Loucy (cell line): ENCODE measurements around the gene DENND2A.

ENCODE experiments used
- H2AFZ ChIP-seq: fragments of 200-600 bp; sonication (generic); 2 replicates; pipeline ENCODE4 v1.6.0; 2016; ENCODE audit warnings: antibody characterized with exemption, mild to moderate bottlenecking, low read length, moderate library complexity
- H3F3A ChIP-seq: fragments of 200-600 bp; 2 replicates; pipeline ENCODE4 v1.6.0; 2016; ENCODE audit warnings: antibody characterized with exemption, low read depth, mild to moderate bottlenecking
- H3K27me3 ChIP-seq: fragments of 200-600 bp; sonication (generic); 2 replicates; pipeline ENCODE4 v1.6.1; 2014; ENCODE audit warnings: low read length, mild to moderate bottlenecking; ENCODE audit not compliant: insufficient read depth, poor library complexity, severe bottlenecking
- H3K36me3 ChIP-seq: fragments of 200-600 bp; sonication (generic); 2 replicates; pipeline ENCODE4 v1.6.1; 2016; ENCODE audit warnings: low read length; ENCODE audit not compliant: insufficient read depth
- H3K4me1 ChIP-seq: fragments of 200-600 bp; sonication (generic); 2 replicates; pipeline ENCODE4 v1.5.1; 2014; ENCODE audit warnings: low read length, mild to moderate bottlenecking; ENCODE audit not compliant: insufficient read depth, poor library complexity, severe bottlenecking
- H3K4me2 ChIP-seq: fragments of 200-600 bp; sonication (generic); 2 replicates; pipeline ENCODE4 v1.6.0; 2014; ENCODE audit warnings: antibody characterized with exemption, low read length, low read depth, mild to moderate bottlenecking; ENCODE audit not compliant: poor library complexity, severe bottlenecking
- H3K4me3 ChIP-seq: fragments of 200-600 bp; sonication (generic); 2 replicates; pipeline ENCODE4 v1.5.1; 2014; ENCODE audit warnings: low read length, mild to moderate bottlenecking, mixed read lengths; ENCODE audit not compliant: poor library complexity, severe bottlenecking
- H3K79me2 ChIP-seq: fragments of 200-600 bp; sonication (generic); 2 replicates; pipeline ENCODE4 v1.6.1; 2014; ENCODE audit warnings: low read length; ENCODE audit not compliant: insufficient read depth
- H3K9ac ChIP-seq: fragments of 200-600 bp; sonication (generic); 2 replicates; pipeline ENCODE4 v1.6.0; 2014; ENCODE audit warnings: mild to moderate bottlenecking, low read depth, low read length, moderate library complexity; ENCODE audit not compliant: poor library complexity, severe bottlenecking
- H3K9me2 ChIP-seq: fragments of 200-600 bp; sonication (generic); replicated peaks from 2 replicates; pipeline ENCODE4 v1.6.1; 2016; ENCODE audit warnings: low read depth, low read length, mixed read lengths
- H3K9me3 ChIP-seq: fragments of 200-600 bp; sonication (generic); 2 replicates; pipeline ENCODE4 v1.6.1; 2014; ENCODE audit warnings: mild to moderate bottlenecking, antibody characterized with exemption, low read length, low read depth; ENCODE audit not compliant: insufficient read depth
- H4K20me1 ChIP-seq: fragments of 200-600 bp; sonication (generic); 2 replicates; pipeline ENCODE4 v1.6.0; 2014; ENCODE audit warnings: antibody characterized with exemption, low read length, mild to moderate bottlenecking; ENCODE audit not compliant: insufficient read depth, poor library complexity, severe bottlenecking
- CTCF ChIP-seq: fragments of 200-600 bp; sonication (generic); conservative IDR thresholded peaks from 2 replicates; pipeline ENCODE4 v1.5.1; 2014; ENCODE audit warnings: mild to moderate bottlenecking, antibody characterized with exemption, low read length
- EZH2phosphoT487 ChIP-seq: fragments of 200-600 bp; IDR thresholded peaks from 2 replicates; pipeline ENCODE4 v1.6.1; 2018; ENCODE audit warnings: antibody characterized with exemption, mild to moderate bottlenecking, moderate library complexity, borderline replicate concordance

Gene DENND2A

GRCh38 chr7:140640727-140641523, at the start of gene DENND2A:
Gene DENND2A (minus strand): TSS chr7:140640813. CDS start chr7:140602397, 38,416 bp downstream.
- no peaks in the 10 kb centered on the region for H3K9me3 ChIP-seq
- no peaks in the 10 kb centered on the region for H3K79me2 ChIP-seq
- no peak within 1 kb of the TSS for H2AFZ ChIP-seq
- no peaks in the 10 kb centered on the region for H3K27me3 ChIP-seq
- no peak within 1 kb of the TSS for H3K4me2 ChIP-seq
- no peaks in the 10 kb centered on the region for H3K9me2 ChIP-seq
- no peaks in the 10 kb centered on the region for H3K4me1 ChIP-seq
- no peaks in the 10 kb centered on the region for H3K36me3 ChIP-seq
- no peak for TF ChIP-seq CTCF
- TF ChIP-seq EZH2phosphoT487, result no peak
- no peaks in the 10 kb centered on the region for H3F3A ChIP-seq
- H3K4me3 ChIP-seq, result no peak within 1 kb of the TSS
- no peak within 1 kb of the TSS for H3K9ac ChIP-seq
- H4K20me1 ChIP-seq, result no peaks in the 10 kb centered on the region

- Histone ChIP-seq H3K36me3 (peaks cover 23% of the 10 kb centered on the region; the same call in 1 of the 2 replicates), H3F3A (no peaks in the 10 kb centered on the region), H3K9me3 (no peaks in the 10 kb centered on the region), H3K4me2 (no peak overlapping the region), H2AFZ (no peak overlapping the region), H4K20me1 (no peaks in the 10 kb centered on the region), H3K27me3 (no peaks in the 10 kb centered on the region), H3K4me1 (no peaks in the 10 kb centered on the region), H3K79me2 (no peaks in the 10 kb centered on the region), H3K9ac (no peak overlapping the region), H3K9me2 (no peaks in the 10 kb centered on the region), H3K4me3 (no peak overlapping the region)
- TF ChIP-seq EZH2phosphoT487 (no peak), CTCF (no peak)
Observed at GRCh38 chr7:140689199-140690152, 48.9 kb upstream of the DENND2A start.

GRCh38 chr7:140688341-140688740, 47.7 kb upstream of the DENND2A start:
- Histone ChIP-seq H3K9ac (no peak overlapping the region), H3K4me1 (no peaks in the 10 kb centered on the region), H2AFZ (no peak overlapping the region), H3K9me2 (no peaks in the 10 kb centered on the region), H3K79me2 (no peaks in the 10 kb centered on the region), H3K27me3 (no peaks in the 10 kb centered on the region), H3K4me2 (no peak overlapping the region), H3K9me3 (no peaks in the 10 kb centered on the region), H3K36me3 (peaks cover 24% of the 10 kb centered on the region; the same call in 1 of the 2 replicates), H3F3A (no peaks in the 10 kb centered on the region), H4K20me1 (no peaks in the 10 kb centered on the region), H3K4me3 (no peak overlapping the region)
- no peak for TF ChIP-seq EZH2phosphoT487
- TF ChIP-seq CTCF, result no peak
